HL-60/S4 (cell line): Measurements from ENCODE around the gene HECTD4.
"Not testable (repeated sequence)": the region's sequence is repeated elsewhere in the genome, so short reads cannot be mapped to it uniquely, and the experiment has no call there.

Experiments used
- in situ Hi-C: fragments of 300-500 bp; cut with MboI; formaldehyde crosslinking; loops from 2 replicates; pipeline ENCODE4 v1.14.3; 2022; ENCODE audit warnings: low sequenced_read_pairs

Gene HECTD4

GRCh38 chr12:112126000-112126438, 256.2 kb downstream of the HECTD4 start:
- in situ Hi-C loops = no loop called here

DNA sequence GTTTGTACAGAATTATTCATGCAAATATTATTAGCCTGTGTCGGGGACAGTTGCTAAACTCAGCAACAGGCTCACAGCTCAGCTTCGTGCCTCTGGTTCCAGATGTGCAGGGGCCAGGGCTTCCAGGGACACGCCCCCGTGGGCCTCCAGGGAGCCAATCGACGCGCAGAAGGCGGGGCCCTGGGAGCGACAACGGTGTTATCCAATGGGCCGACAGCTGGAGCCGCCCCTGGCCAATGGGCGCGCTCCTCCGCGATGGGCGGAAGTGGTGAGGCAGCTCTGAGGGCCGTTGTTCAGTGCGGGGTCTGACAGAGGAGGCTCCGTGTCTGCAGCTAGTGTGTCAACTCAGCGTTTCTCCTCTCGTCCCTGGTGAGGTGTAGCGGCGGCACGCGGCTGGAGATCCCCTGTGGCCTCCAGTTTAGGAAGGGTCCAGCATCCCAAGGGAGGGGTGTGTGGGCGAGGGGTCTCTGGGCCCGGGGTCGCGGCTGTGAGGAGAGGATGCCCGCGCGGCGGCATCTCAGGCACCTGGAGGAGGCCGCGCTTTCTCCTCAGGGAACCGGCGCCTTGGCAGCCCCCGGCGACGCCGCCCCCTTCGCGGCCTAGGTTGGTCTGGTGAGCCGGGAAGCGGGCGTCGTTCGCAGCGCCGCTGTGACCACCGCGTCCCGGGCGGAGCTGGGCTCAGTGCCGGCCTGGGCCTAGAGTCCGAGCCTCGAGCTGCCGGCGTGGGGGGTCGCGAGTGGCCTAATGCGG, 256.8 kb downstream of the HECTD4 start, which contains the start of gene TRAFD1:
TRAFD1 (plus strand) TSS at position 311 of the 750 bp plus-strand sequence. CDS start 4,963 bp downstream, outside the sequence.
- in situ Hi-C loops = no loop called here

- in situ Hi-C loops = no loop called here
Measured at GRCh38 chr12:112124918-112125249, 257.3 kb downstream of the HECTD4 start.

GRCh38 chr12:112122823-112123690, 259.2 kb downstream of the HECTD4 start:
- in situ Hi-C loops = no loop called here

DNA sequence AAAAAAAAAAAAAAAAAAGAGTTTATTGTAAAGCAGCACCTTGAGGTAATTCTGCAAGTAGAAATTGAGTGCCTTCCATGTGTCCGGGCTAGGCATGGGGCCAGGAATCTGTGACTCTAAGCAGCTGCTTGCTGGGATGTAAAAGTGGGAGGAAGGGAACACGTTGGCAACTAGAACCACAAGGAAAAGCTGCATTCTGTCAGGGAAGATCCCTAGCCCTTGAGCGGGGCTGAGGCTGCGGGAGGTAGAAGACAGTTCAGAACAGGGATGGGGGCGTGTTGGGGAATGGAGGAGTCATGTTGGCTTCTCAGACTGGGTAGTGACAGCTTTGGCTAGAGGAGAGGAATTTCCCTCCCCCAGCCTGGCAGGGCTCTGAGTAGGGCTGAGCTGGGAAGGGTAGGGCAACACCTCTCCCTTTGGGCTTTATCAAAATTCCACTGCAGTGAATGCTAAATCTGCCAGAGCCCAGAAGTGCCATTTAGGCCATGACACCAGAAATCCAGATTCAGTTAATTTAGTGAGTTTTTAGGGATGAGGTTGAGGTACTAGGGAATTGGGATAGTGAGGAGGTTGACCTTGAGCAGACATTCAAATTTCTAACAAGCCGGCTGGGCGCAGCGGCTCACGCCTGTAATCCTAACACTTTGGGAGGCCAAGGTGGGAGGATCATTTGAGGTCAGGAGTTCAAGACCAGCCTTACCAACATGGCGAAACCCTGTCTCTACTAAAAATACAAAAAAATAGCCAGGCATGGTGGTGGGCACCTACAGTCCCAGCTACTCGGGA, 260.3 kb downstream of the HECTD4 start:
- in situ Hi-C loops = no loop called here

GRCh38 chr12:112117685-112118084, 264.5 kb downstream of the HECTD4 start:
- in situ Hi-C loops = no loop called here

DNA sequence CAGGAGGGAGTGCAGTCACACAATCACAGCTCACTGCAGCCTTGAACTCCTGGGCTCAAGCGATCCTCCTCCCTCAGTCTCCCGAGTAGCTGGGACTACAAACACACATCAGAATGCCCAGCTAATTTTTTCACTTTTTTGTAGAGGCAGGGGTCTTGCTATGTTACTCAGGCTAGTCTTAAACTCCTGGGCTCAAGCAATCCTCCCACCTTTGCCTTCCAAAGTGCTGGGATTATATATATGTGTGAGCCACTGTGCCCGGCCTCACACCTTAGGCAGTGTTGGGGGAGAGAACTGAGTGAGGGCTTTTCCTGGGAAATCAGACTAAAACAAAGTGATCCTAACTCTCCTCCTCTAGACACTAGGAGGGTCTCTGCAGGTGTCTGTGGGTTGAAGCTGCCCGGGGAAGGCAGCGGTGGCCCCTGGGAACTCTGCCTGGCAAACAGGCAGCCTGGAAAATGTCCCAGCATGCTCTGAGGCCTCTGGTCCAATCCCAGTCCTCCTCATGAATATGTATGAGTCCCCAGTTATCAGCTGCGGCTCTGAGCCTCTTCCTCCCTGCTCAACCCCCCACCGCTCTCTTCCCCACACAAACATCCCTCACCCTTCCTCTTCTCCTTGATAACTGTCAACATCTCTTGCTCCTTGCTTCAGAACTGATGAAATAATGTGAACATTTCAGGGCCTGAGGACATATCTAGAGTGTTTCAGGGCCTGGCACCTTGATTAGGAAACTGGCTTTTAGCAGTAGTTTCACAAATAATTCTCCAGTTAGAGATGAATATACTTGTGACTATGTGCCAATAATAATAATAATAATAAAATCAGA, 265.8 kb downstream of the HECTD4 start:
- in situ Hi-C loops = no loop called here

DNA sequence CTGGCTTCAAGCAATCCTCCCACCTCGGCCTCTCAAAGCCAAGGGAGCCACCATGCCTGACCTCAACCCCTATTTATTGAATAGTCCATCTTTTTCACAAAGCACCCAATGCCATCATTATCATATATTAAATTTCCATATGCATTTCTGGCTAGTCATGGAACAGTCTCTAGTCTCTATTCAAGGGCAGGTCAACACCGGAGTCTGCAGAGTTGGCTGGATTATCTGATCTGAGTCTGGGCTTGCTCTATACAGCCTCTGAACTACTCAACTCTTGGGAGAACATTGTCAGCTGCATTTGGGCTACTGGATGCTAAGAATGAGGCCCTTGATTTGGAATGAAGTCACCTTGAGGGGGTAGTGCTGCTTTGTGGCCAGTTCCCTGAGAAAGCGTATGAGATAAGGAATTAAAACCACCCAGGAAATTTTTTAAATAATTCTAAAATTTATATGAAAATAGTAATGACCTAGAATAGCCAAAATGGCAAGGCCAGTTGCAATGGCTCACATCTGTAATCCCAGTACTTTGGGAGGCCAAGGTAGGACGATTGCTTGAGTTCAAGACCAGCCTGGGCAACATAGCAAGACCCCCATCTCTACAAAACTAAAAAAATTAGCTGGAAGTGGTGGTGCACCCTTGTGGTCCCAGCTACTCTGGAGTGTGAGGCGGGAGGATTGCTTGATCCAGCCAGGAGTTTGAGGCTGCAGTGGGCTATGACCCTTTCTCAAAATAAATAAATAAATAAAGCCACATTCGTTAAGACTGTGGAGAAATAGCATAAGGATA, 266.8 kb downstream of the HECTD4 start:
- in situ Hi-C loops = no loop called here

- in situ Hi-C loops = no loop called here
Measured at GRCh38 chr12:112112409-112113133, 269.7 kb downstream of the HECTD4 start.

DNA sequence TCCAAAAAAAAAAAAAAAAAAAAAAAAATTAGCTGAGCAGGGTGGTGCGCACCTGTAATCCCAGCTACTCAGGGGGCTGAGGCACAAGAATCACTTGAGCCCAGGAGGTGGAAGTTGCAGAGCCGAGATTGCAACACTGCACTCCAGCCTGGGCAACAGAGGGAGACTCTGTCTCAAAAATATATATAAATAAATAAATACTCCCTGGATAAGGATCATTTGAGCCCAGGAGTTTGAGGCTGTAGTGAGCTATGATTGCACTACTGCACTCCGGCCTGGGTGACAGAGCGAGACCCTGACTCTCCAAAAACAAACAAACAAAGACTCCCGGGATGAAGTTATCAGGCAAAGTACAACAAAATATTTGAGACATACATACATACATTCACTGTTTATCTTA, 270.3 kb downstream of the HECTD4 start:
- in situ Hi-C loops = no loop called here

- in situ Hi-C loops = not testable (repeated sequence)
Measured at GRCh38 chr12:112110787-112111662, 271.2 kb downstream of the HECTD4 start.
